ENCODE measurements around the gene KCNAB2. TPM values are rescaled to one million over a fixed set of nuclear protein-coding genes. Genes with fewer than 3 reads are reported as not detected.

The KCNAB2 gene
- total RNA-seq, 2 experiments from 2014 or later, result 192 to 200 TPM

GRCh38 chr1:6133146-6133895 is 87.6 kb downstream of the KCNAB2 start:
- ChIA-PET POLR2A (no interaction called here), CTCF (no interaction called here)

- ChIA-PET POLR2A (no interaction called here), CTCF (no interaction called here)
Observed at GRCh38 chr1:6134206-6134605, 88.5 kb downstream of the KCNAB2 start.

- ChIA-PET POLR2A (no interaction called here), CTCF (no interaction called here)
Observed at GRCh38 chr1:6134741-6135510, 89.2 kb downstream of the KCNAB2 start.

DNA sequence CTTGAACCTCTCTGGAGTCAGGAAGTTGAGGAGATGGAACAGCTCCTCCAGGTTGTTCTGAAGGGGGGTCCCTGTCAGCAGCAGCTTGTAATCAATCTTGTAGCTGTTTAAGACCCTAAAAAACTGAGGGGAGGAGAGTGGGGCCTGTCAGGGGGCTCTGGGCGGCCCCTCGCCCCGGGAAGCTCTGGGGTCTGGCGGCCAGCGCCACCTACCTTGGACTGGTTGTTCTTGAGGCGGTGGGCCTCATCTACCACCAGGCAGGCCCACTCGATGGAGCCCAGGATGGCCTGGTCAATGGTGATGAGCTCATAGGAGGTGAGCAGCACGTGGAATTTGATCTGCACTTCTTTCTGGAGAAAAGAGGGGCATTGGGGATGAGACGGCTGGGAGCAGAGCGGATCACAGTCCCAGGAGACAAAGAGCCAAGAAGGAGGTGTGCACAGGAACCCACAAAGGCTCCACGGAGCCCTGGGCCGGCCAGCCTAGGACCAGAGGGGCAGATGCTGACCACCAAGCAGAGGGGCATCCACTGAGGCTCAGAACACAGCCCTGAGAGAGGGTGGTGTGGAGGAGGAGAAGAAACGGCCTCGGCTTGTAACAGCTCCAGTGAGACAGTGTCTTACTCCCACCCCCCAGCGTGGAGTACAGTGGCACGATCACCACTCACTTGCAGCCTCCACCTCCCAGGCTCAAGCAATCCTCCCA is 91.0 kb downstream of the KCNAB2 start:
- CTCF ChIA-PET, result no interaction called here
- POLR2A ChIA-PET, result no interaction called here

- ChIA-PET CTCF (no interaction called here), POLR2A (no interaction called here)
Observed at GRCh38 chr1:6137758-6138157, 92.1 kb downstream of the KCNAB2 start.

DNA sequence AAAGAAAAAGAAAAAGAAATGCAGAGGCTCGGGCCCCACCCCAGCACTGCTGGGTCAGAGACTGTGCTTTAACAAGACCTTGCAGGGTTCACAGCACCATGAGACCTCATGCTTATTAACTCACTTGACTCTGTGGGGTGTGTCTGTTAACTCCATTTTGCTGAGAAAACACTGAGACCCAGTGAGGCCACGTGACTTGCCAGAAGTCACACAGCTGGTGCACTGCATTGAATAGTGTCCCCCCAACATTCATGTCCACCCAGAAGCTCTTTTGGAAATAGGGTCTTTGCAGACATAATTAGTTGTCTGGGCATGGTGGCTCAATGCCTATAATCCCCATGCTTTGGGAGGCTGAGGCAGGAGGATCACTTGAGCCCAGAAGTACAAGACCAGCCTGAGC is 94.7 kb downstream of the KCNAB2 start:
- POLR2A ChIA-PET, result no interaction called here
- CTCF ChIA-PET, result interaction anchor here (0.5 kb wide), 1 partner anchor 49 kb away, joined by 3 read pairs; no protein-coding TSS in a partner anchor

- ChIA-PET POLR2A (no interaction called here), CTCF (interaction anchor here (0.7 kb wide), 1 partner anchor 14 kb away, joined by 4 read pairs; no protein-coding TSS in a partner anchor)
Observed at GRCh38 chr1:6141592-6141991, 95.9 kb downstream of the KCNAB2 start.

- POLR2A ChIA-PET, result no interaction called here
- CTCF ChIA-PET, result no interaction called here
Observed at GRCh38 chr1:6142036-6142621, 96.4 kb downstream of the KCNAB2 start.

DNA sequence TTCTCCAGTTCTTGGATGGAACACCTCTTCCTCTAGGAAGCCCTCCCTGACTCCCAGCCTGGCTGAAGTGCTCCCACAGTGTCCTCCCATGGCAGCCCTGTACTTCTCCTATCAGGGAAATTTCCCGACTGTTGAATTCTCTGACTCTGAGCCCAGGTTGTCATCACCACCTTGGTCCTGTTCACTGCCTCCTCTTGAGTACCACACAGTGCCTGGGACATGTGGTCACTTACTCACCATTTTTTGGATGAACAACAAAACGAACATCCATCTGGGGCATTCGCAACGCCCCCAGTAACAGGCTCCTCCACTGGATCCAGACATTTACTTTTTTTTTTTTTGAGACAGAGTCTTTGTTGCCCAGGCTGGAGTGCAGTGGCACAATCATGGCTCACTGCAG is 97.0 kb downstream of the KCNAB2 start:
- ChIA-PET POLR2A (no interaction called here), CTCF (no interaction called here)

DNA sequence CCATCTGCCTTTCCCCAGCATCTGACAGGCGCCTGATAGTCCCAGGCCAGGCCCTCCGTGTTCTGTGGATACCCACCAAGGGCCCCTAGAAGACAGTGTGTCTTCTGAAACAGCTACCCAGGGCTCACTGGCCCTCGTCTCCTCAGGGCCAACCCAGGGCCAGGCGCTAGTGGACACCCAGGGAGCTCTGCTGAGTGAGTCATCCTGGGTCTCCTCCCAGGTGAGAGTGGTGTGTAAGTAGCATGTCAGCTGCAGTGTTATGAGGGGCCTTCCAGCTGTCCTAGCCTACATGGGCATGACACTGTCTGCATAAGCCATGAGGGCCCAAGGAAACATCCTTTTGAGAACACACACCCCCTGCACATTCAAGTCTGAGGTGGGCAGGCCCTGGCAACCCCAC is 97.7 kb downstream of the KCNAB2 start:
- POLR2A ChIA-PET, result no interaction called here
- CTCF ChIA-PET, result no interaction called here

- ChIA-PET POLR2A (no interaction called here), CTCF (no interaction called here)
Observed at GRCh38 chr1:6144175-6144574, 98.5 kb downstream of the KCNAB2 start.

- POLR2A ChIA-PET, result no interaction called here
- CTCF ChIA-PET, result interaction anchor here (0.6 kb wide), 1 partner anchor 302 kb away, joined by 3 read pairs; no protein-coding TSS in a partner anchor
Observed at GRCh38 chr1:6144647-6145395, 99.1 kb downstream of the KCNAB2 start.

DNA sequence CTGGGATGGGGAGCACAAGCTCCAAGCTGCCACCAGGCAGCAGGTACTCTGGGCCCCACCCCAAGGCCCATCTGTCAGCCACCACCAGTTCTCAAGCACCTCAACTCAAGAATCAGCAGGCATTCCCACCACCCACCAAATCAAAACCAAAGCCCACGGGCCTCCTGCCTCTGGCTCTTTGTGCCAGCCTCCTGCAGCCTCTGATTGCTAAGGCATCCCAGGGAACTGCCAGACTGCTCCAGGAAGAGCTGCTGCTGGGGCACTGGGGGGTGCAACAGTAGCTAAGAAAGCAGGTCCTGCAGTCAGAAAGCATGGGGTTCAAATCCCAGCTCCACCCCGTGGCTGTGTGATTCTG is 99.7 kb downstream of the KCNAB2 start:
- POLR2A ChIA-PET, result no interaction called here
- CTCF ChIA-PET, result interaction anchor here (0.6 kb wide), 1 partner anchor 301 kb away, joined by 3 read pairs; no protein-coding TSS in a partner anchor

DNA sequence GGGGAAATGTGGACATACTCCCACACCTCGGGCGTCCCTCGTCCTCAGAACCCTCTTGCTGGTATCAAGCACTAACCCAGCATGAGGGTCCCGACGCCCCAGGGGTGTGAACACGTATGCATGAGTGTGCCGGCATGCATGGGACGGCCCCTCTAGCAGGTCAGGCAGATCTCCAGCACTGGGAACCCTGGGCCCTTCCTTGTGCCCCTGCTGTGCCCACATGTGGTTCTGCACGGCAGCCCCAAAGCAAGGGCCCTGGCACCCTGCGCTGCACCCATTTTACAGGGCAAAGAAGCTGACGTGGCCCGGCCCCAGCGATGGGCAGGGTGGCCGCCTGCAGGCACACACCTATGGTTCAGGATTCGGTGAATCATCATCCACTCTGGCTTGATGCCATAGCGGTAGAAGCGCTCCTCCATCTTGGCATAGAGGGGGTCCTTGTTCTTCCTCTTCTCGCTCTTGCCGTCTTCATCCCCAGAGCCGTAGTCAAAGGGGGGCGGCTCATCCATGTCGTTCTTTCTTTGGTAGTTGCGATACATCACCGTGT is 100.2 kb downstream of the KCNAB2 start:
- ChIA-PET POLR2A (no interaction called here), CTCF (no interaction called here)

DNA sequence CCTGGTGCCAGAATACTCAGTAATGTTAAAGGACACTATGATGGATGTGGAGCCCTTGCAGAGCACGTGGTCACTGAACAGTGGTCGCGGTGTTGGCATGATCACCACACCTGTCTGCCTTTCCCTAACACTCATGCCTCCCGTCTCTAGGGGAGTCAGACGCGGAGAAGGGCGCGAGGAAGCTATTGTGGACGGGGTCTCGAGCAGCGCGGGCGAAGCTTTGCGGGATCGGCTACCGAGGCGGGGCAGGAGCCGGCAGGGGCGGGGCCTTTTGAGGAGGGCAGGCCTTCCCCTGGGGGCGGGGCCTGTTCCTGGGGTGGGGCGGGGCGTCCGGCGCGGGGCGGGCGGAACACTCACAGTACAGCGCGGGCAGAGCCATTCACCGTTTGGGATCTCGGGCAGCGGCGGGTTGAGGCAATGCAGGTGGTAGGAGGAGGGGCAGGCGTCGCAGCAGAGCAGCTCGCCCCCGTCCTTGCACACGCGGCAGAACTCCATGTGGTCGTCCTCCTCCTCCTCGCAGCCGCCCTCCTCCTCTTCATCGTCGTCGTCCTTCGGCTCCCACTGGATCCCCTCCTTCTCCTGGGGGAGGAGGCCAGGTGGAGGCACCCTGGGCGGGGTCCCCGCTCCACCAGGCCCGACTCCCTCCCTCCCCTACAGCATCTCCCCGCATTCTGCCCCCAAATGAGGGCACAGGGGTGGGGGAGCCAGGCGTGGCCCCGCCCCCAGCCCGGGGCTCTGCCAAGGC is 103.0 kb downstream of the KCNAB2 start:
- POLR2A ChIA-PET, result no interaction called here
- CTCF ChIA-PET, result no interaction called here

DNA sequence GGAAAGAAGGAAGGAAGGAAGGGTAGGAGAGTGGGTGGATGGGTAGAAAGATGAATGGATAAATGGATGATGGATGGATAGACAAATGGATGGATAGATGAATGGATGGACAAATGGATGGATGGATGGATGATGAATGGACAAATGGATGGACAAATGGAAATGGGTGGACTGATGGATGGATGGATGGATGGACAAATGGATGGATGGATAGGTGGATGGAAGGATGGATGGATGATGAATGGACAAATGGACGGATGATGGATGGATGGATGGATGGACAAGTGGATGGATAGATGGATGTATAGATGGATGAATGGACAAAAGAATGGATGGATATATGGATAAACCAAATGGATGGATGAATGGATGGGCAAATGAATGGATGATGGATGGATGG is 103.9 kb downstream of the KCNAB2 start:
- ChIA-PET CTCF (no interaction called here), POLR2A (no interaction called here)

- ChIA-PET CTCF (no interaction called here), POLR2A (no interaction called here)
Observed at GRCh38 chr1:6150006-6150938, 104.6 kb downstream of the KCNAB2 start.

Data from activated CD8-positive, alpha-beta memory T cell treated with anti-CD3 and anti-CD28 coated beads for 36 hours (primary cell).